H4 (cell line): Measurements from ENCODE around the gene MEIOB. TPM values are rescaled to one million over a fixed set of nuclear protein-coding genes. Genes with fewer than 3 reads are reported as not detected.
A peak's percentile ranks its signal among the peaks of the same experiment; 100 is the strongest.
"Not testable (repeated sequence)": the region's sequence is repeated elsewhere in the genome, so short reads cannot be mapped to it uniquely, and the experiment has no call there.

Experiments used
- DNase-seq: peaks from one replicate; pipeline ENCODE4 v3.0.0-alpha.2; 2015; ENCODE audit warnings: low spot score
- total RNA-seq: library from RNA; depleted of rRNA; stranded (reverse); fragments of >200 nt; shearing (Covaris generic); gene quantifications from 2 replicates; pipeline ENCODE4 v1.2.3, GENCODE V29; 2014

Gene MEIOB
- total RNA-seq, 1 experiment from 2014 or later = 2.8 TPM

GRCh38 chr16:1815461-1815860, 56.5 kb downstream of the MEIOB start:
- DNase-seq = no peak

GRCh38 chr16:1812732-1813163, 59.2 kb downstream of the MEIOB start:
- DNase-seq = peak; percentile 76

GRCh38 chr16:1810536-1810935, 61.4 kb downstream of the MEIOB start:
- no peak for DNase-seq

- no peak for DNase-seq
Observed at GRCh38 chr16:1810106-1810505, 61.9 kb downstream of the MEIOB start.

GRCh38 chr16:1809281-1809801, 62.6 kb downstream of the MEIOB start:
- DNase-seq = no peak

- DNase-seq = no peak
Observed at GRCh38 chr16:1808691-1809090, 63.3 kb downstream of the MEIOB start.

- no peak for DNase-seq
Observed at GRCh38 chr16:1807626-1808025, 64.3 kb downstream of the MEIOB start.

- no peak for DNase-seq
Observed at GRCh38 chr16:1800701-1801100, 71.3 kb downstream of the MEIOB start.

- DNase-seq = not testable (repeated sequence)
Observed at GRCh38 chr16:1799263-1799662, 72.7 kb downstream of the MEIOB start.

- no peak for DNase-seq
Observed at GRCh38 chr16:1794908-1795666, 76.9 kb downstream of the MEIOB start.

- DNase-seq = no peak
Observed at GRCh38 chr16:1794221-1794871, 77.6 kb downstream of the MEIOB start.

GRCh38 chr16:1793578-1794220, 78.3 kb downstream of the MEIOB start, which contains the start of gene IGFALS:
Gene IGFALS, minus strand, starts transcription at chr16:1793705. Its CDS starts 53 bp downstream, at chr16:1793652.
- DNase-seq = no peak

- DNase-seq = no peak
Observed at GRCh38 chr16:1792836-1793577, 79.0 kb downstream of the MEIOB start.

GRCh38 chr16:1791943-1792812, 79.8 kb downstream of the MEIOB start:
- no peak for DNase-seq

GRCh38 chr16:1791256-1791942, 80.6 kb downstream of the MEIOB start:
- no peak for DNase-seq

- DNase-seq = no peak
Observed at GRCh38 chr16:1790611-1791255, 81.2 kb downstream of the MEIOB start.

GRCh38 chr16:1790261-1790610, 81.7 kb downstream of the MEIOB start:
- DNase-seq = no peak

- no peak for DNase-seq
Observed at GRCh38 chr16:1789643-1790045, 82.3 kb downstream of the MEIOB start.

GRCh38 chr16:1788708-1789100, 83.3 kb downstream of the MEIOB start:
- DNase-seq = no peak
